ENCODE results near the gene CROCC.

DNA sequence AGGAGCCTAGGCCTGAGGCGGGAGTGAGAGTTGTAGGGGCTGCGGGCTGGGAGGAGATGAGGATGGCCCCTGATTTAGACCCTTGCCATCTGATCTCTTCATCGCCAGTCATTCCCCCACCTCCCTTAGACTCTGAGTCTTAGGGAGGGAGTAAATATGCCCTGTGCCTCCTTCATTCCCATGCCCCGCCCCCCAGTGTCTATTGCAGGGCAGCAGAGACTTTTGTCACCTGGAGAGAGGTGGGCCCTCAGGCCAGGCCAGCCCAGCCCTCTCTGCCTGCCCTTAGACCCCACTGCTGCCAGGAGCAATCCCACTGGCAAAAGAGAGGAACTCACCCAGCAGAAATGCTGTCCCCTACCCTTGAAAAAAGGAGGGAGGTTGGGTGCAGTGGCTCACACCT lies 61.9 kb downstream of the CROCC start:
- TF ChIP-seq CTCF (IDR thresholded peaks at IDR 0.05) (no peak), EZH2phosphoT487 (IDR thresholded peaks at IDR 0.05) (no peak), EZH2 (IDR thresholded peaks at IDR 0.05) (no peak)

Measured in neural progenitor cell (in vitro differentiated cells).